ENCODE data around the gene KCNA2.

DNA sequence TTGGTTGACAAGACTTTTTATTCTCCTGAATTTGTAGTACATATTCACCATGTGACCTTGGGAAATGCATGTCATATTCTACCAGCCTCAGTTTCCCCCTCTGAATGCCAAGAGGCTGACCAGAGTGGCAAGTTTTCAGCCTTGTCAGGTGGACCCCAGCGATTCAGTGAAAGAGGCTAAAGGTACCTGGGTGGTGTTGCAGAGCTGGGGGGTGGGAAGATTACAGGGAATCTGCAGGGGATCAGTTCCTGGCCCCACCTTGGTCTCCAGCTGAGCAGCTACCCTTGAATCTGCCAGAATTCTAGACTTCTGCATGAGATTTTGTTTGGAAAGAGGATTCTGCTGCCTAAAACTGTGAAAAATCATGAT is 27.9 kb upstream of the KCNA2 start:
- TF ChIP-seq POLR2AphosphoS5 (IDR thresholded peaks at IDR 0.05; ENCODE audit: borderline replicate concordance, low read depth, low read length) (no peak), EZH2 (IDR thresholded peaks at IDR 0.05) (no peak)
